A673 (cell line): ENCODE measurements around the gene UNC13B.

Experiments
- EZH2 ChIP-seq: fragments of 200-600 bp; sonication (generic); IDR thresholded peaks from 2 replicates; pipeline ENCODE4 v1.6.1; 2017; ENCODE audit warnings: borderline replicate concordance, low read depth, mild to moderate bottlenecking, mixed read lengths, antibody characterized with exemption, low read length; ENCODE audit not compliant: poor library complexity, severe bottlenecking
- TF ChIP-seq, protein P1 (sequence below): fragments of 300-800, 200-600 bp; sonication (generic); conservative IDR thresholded peaks from 2 replicates; pipeline ENCODE4 v1.5.1; 2017; ENCODE audit warnings: low read depth, mild to moderate bottlenecking, antibody characterized with exemption, low read length, moderate library complexity, mixed read lengths

DNA sequence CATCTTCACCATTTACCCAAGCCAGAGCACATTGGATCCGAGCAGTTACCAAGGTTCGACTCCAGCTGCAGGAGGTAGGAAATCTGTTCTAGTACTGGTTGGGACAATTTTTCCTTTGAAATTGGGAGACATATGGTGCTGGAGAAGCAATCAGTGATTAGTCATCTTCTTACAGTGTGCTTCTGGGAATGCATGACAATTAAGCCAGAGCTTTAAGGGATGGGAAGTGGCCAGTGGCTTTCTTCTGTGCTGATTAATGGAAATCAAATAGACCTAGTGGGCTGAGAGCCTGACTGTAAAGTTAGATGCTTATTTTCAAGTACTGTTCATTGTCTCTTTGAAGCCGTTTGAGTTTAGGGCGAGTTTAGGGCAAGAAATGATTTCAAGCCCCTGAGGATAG is 152.1 kb downstream of the UNC13B start:
- TF ChIP-seq, protein P1, sequence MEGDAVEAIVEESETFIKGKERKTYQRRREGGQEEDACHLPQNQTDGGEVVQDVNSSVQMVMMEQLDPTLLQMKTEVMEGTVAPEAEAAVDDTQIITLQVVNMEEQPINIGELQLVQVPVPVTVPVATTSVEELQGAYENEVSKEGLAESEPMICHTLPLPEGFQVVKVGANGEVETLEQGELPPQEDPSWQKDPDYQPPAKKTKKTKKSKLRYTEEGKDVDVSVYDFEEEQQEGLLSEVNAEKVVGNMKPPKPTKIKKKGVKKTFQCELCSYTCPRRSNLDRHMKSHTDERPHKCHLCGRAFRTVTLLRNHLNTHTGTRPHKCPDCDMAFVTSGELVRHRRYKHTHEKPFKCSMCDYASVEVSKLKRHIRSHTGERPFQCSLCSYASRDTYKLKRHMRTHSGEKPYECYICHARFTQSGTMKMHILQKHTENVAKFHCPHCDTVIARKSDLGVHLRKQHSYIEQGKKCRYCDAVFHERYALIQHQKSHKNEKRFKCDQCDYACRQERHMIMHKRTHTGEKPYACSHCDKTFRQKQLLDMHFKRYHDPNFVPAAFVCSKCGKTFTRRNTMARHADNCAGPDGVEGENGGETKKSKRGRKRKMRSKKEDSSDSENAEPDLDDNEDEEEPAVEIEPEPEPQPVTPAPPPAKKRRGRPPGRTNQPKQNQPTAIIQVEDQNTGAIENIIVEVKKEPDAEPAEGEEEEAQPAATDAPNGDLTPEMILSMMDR: no peak
- TF ChIP-seq EZH2: no peak
